Lung (tissue), 12 donors: Measurements from ENCODE around the gene PIK3CD. TPM values are rescaled to one million over a fixed set of nuclear protein-coding genes. Genes with fewer than 3 reads are reported as not detected.

Experiments used
- ATAC-seq: fragments of 200-7000 bp; cut with Tn5 transposase; one replicate; pipeline ENCODE4 v1.9.1; 2020; ENCODE audit warnings: moderate number of reproducible peaks; ENCODE audit not compliant: insufficient read depth, low FRiP score
- DNase-seq, 3 donors: peaks; one replicate each; pipeline ENCODE4 v3.0.0-alpha.2; 2013 to 2017
- H3K27ac ChIP-seq, 2 donors: one replicate each; pipeline ENCODE4 v1.5.1; 2013; ENCODE audit warnings: mild to moderate bottlenecking in 2 of 2, moderate library complexity in 2 of 2, control low read depth in 1 of 2, inconsistent platforms in 1 of 2, low read depth in 1 of 2, low read length in 1 of 2
- H3K27me3 ChIP-seq, 3 donors: one replicate each; pipeline ENCODE4 v1.5.1; 2013; ENCODE audit warnings: low read length in 2 of 3; ENCODE audit not compliant: control insufficient read depth in 3 of 3, insufficient read depth in 3 of 3
- H3K36me3 ChIP-seq, 4 donors: one replicate each; pipeline ENCODE4 v1.5.1; 2013; ENCODE audit warnings: low read length in 4 of 4, mild to moderate bottlenecking in 1 of 4, moderate library complexity in 1 of 4; ENCODE audit not compliant: control insufficient read depth in 4 of 4, insufficient read depth in 4 of 4
- H3K4me1 ChIP-seq, 5 donors: one replicate each; pipeline ENCODE4 v1.5.1; 2013; ENCODE audit warnings: low read length in 5 of 5, mild to moderate bottlenecking in 2 of 5, moderate library complexity in 1 of 5; ENCODE audit not compliant: control insufficient read depth in 5 of 5, insufficient read depth in 5 of 5
- H3K4me3 ChIP-seq: one replicate; pipeline ENCODE4 v1.5.1; 2013; ENCODE audit warnings: mild to moderate bottlenecking, control low read depth, moderate library complexity
- H3K9ac ChIP-seq, 2 donors: one replicate each; pipeline ENCODE4 v1.5.1; 2013; ENCODE audit warnings: low read length in 2 of 2, control low read depth in 1 of 2; ENCODE audit not compliant: insufficient read depth in 1 of 2
- H3K9me3 ChIP-seq, 4 donors: one replicate each; pipeline ENCODE4 v1.5.1; 2013; ENCODE audit warnings: low read length in 3 of 4, mild to moderate bottlenecking in 1 of 4, moderate library complexity in 1 of 4; ENCODE audit not compliant: control insufficient read depth in 4 of 4, insufficient read depth in 3 of 4
- WGBS, 2 donors: extraction: QIAGEN DNeasy Blood & Tissue Kit; methylation state at CpG; one replicate each; pipeline ENCODE4 v1.1.7; 2013; 5-methylcytosine and 5-hydroxymethylcytosine counted together
- polyA plus RNA-seq, 2 donors: library from polyadenylated mRNA; stranded (reverse); fragments of 200-250 nt; gene quantifications; one replicate each; pipeline ENCODE4 v1.2.1, GENCODE V29; 2013
- total RNA-seq, 2 donors: library from RNA; depleted of rRNA in 1 of 2; stranded (reverse); fragments of >200 nt in 1 of 2; gene quantifications; one replicate each; pipeline ENCODE4 v1.2.1, GENCODE V29; 2014 to 2021
- TF ChIP-seq, protein P1 (sequence below): IDR thresholded peaks from 2 replicates; pipeline ENCODE4 v1.5.1; 2012; ENCODE audit warnings: mild to moderate bottlenecking; ENCODE audit errors: control extremely low read depth, extremely low read depth
- donor health status: control.
- donor health status: control.
- donor health status: Bipolar disorder and iron deficiency.
- donor health status: healthy.
- donor health status: DM: yes; HTN: yes; CAD: no.

Gene PIK3CD
- total and polyA plus RNA-seq, 4 donors, result 7.8 to 29.6 (median 21.8) TPM

DNA sequence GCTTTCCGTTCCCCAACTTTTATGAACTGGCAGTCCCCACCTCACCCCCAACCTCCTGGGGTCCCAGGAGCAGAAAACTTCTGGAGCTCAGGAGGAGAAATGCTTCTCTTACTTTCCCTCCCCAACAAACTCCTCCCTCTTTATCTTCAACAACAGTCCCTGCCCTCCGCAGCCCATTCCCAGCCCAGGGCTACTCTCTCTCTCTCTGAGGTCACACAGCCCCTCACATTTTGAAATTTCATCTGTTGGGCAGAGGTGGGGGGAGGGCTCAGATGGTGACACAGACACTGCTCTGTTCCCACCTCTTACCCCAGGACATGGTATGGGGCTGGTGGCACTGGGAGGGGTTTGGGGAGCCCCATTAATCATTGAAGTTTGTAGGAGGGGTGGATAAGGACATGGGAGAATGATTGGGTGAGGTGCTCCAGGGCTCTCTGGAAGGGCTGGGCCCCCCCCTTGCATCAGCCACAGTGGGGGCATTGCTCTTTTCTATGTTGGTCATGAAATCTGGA, 6.0 kb downstream of the PIK3CD start:
- Histone ChIP-seq H3K27ac (no peak overlapping the region), H3K4me3 (no peak overlapping the region), H3K36me3 (no peaks in the 10 kb centered on the region), H3K4me1 (peaks cover 0 to 1% (median 0%) of the 10 kb centered on the region in 5 donors), H3K9ac (no peak overlapping the region), H3K27me3 (peaks cover 0 to 22% (median 16%) of the 10 kb centered on the region in 3 donors), H3K9me3 (no peaks in the 10 kb centered on the region)
- no peak for DNase-seq
- ATAC-seq, result no peak
- TF ChIP-seq, protein P1, sequence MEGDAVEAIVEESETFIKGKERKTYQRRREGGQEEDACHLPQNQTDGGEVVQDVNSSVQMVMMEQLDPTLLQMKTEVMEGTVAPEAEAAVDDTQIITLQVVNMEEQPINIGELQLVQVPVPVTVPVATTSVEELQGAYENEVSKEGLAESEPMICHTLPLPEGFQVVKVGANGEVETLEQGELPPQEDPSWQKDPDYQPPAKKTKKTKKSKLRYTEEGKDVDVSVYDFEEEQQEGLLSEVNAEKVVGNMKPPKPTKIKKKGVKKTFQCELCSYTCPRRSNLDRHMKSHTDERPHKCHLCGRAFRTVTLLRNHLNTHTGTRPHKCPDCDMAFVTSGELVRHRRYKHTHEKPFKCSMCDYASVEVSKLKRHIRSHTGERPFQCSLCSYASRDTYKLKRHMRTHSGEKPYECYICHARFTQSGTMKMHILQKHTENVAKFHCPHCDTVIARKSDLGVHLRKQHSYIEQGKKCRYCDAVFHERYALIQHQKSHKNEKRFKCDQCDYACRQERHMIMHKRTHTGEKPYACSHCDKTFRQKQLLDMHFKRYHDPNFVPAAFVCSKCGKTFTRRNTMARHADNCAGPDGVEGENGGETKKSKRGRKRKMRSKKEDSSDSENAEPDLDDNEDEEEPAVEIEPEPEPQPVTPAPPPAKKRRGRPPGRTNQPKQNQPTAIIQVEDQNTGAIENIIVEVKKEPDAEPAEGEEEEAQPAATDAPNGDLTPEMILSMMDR, result no peak
- 52 to 69% methylated on average over 2 of the region's 2 CpGs for WGBS, 2 donors

DNA sequence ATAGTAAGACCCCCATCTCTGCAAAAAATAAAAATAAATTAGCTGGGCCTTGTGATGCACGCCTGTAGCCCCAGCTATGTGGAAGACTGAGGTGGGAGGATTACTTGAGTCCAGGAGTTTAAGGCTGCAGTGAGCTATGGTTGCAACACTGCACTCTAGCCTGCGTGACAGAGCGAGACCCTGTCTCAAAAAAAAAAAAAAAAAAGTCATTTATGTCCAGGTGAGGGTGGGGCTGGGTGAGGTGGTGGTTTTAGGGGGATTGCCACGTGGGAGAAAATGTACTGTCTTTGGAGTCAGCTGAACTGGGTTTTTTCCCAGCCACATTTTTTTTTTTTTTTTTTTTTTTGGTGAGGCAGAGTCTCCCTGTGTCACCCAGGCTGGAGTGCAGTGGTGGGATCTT, 6.7 kb downstream of the PIK3CD start:
- H3K4me3 ChIP-seq, result no peak overlapping the region
- no peak overlapping the region for H3K9ac ChIP-seq
- no peak for ATAC-seq
- DNase-seq, result no peak
- no peaks in the 10 kb centered on the region for H3K9me3 ChIP-seq
- H3K27me3 ChIP-seq, result peaks cover 0 to 16% (median 11%) of the 10 kb centered on the region in 3 donors
- H3K4me1 ChIP-seq, result peaks cover 0 to 1% (median 0%) of the 10 kb centered on the region in 5 donors
- 44 to 76% methylated on average over 4 of the region's 4 CpGs for WGBS, 2 donors
- no peak overlapping the region for H3K27ac ChIP-seq
- TF ChIP-seq, protein P1, result no peak
- no peaks in the 10 kb centered on the region for H3K36me3 ChIP-seq

DNA sequence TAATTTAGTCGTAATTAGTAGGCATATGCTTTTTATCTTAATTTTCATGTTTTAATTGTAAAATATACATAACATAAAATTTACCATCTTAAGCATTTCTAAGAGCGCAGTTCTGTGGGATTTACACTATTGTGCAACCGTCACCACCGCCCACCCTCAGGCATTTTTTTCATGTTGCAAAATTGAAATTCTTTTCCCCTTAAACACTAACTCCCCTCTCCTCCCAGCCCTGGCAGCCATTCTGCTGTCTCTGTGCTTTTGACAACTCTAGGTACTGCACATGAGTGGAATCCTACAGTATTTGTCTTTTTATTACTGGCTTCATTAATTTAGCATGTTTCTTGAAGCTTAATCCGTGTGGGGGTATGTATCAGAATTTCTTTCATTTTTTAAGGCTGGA, 7.8 kb downstream of the PIK3CD start:
- no peaks in the 10 kb centered on the region for H3K36me3 ChIP-seq
- no peak overlapping the region for H3K27ac ChIP-seq
- 37 to 44% methylated on average over 5 of the region's 5 CpGs for WGBS, 2 donors
- peaks cover 0 to 1% (median 0%) of the 10 kb centered on the region in 5 donors for H3K4me1 ChIP-seq
- DNase-seq, result peak; percentile 27 to 67 (median 49)
- H3K9me3 ChIP-seq, result no peaks in the 10 kb centered on the region
- H3K4me3 ChIP-seq, result no peak overlapping the region
- TF ChIP-seq, protein P1, result no peak
- ATAC-seq, result no peak
- peaks cover 0 to 4% (median 2%) of the 10 kb centered on the region in 3 donors for H3K27me3 ChIP-seq
- no peak overlapping the region for H3K9ac ChIP-seq

DNA sequence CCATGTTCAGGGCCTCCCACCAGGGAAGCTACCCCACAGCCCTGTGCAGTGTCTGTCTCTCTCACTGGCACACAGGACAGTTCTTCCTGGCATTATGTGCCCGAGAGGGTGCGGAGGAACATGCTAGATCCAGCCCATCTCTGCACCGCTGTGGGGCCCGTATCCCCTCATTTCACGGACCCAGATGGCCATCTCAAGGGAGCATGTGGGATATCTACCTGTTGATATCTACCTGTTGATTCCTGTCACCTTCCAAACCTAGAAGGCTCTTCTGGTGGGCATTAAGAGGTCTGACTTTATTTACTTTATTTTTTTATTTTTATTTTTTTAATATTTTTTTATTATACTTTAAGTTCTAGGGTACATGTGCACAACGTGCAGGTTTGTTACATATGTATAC, 11.7 kb downstream of the PIK3CD start:
- Histone ChIP-seq H3K9me3 (no peaks in the 10 kb centered on the region), H3K27ac (no peak overlapping the region), H3K4me3 (no peak overlapping the region), H3K36me3 (no peaks in the 10 kb centered on the region), H3K4me1 (peaks cover 0 to 1% (median 0%) of the 10 kb centered on the region in 5 donors), H3K9ac (no peak overlapping the region), H3K27me3 (no peaks in the 10 kb centered on the region)
- DNase-seq (no peak), ATAC-seq (no peak)
- 89 to 95% methylated on average over 6 of the region's 6 CpGs for WGBS, 2 donors
- TF ChIP-seq, protein P1, result no peak
